Transverse colon (tissue), 4 donors: ENCODE measurements around the gene PLD5.

Experiments used
- CTCF ChIP-seq, 5 experiments: fragments of 200-600 bp in 3 of 5; fragments of 450-650 bp in 2 of 5; sonication (generic) in 3 of 5; IDR thresholded peaks; 1 replicate in 2 of 5; 2 replicates in 3 of 5; pipeline ENCODE4 v1.5.1; 2016 to 2017; ENCODE audit warnings: antibody characterized with exemption in 5 of 5, inconsistent platforms in 3 of 5, mild to moderate bottlenecking in 2 of 5, moderate library complexity in 1 of 5
- EP300 ChIP-seq: sonication (generic); formaldehyde crosslinking; IDR thresholded peaks from one replicate; pipeline ENCODE4 v1.6.1; 2017; ENCODE audit warnings: antibody characterized with exemption, low read depth
- POLR2A ChIP-seq: fragments of 450-650 bp; IDR thresholded peaks from one replicate; pipeline ENCODE4 v1.6.1; 2016; ENCODE audit warnings: antibody characterized with exemption, mild to moderate bottlenecking, moderate library complexity
- POLR2AphosphoS5 ChIP-seq, 3 donors: sonication (generic); formaldehyde crosslinking; IDR thresholded peaks; one replicate each; pipeline ENCODE4 v1.6.1; 2016; ENCODE audit warnings: antibody characterized with exemption in 3 of 3

GRCh38 chr1:242146652-242147051 is 377.8 kb downstream of the PLD5 start:
- TF ChIP-seq POLR2A = no peak
- no peak for TF ChIP-seq POLR2AphosphoS5 (IDR thresholded peaks at IDR 0.05)
- TF ChIP-seq CTCF (IDR thresholded peaks at IDR 0.05) = no peak
- TF ChIP-seq EP300 = no peak
